ENCODE results near the gene DLL1.

DNA sequence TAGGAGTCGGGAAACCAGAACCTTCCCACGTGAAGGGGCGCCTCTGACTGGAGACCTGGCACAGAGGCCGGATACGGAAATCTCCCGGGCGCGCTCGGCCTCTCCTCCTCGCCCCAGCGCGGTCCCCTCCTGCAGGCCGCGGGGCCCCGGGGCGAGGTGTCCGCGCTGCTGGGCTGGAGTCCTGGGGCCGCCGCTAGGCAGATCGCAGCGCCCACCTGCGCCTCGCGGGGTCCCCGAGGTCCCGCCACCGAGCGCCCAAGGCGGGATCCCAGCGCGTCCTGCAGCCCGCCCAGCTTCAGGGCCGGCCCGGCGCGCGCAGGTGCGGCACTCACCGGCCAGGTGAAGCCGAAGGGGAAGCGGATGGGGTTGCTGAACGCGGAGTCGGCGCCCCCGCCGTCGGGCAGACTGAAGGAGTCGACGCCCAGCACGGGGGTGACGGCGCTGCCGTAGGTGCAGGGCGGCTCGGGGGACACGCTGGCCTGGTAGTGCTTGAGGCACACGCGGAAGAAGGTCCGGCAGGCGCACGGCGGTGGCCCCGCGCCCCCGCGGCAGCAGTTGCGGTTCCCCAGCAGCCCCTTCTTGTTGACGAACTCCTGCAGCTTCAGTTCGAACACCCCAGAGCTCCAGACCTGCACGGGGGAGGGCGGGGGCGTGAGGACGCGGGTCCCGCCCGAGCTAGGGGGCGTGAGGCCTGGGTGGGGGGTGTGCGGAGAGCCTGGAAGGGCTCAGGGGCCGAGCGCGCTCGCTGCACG, 1.5 kb downstream of the DLL1 start:
- TF ChIP-seq, protein P1, sequence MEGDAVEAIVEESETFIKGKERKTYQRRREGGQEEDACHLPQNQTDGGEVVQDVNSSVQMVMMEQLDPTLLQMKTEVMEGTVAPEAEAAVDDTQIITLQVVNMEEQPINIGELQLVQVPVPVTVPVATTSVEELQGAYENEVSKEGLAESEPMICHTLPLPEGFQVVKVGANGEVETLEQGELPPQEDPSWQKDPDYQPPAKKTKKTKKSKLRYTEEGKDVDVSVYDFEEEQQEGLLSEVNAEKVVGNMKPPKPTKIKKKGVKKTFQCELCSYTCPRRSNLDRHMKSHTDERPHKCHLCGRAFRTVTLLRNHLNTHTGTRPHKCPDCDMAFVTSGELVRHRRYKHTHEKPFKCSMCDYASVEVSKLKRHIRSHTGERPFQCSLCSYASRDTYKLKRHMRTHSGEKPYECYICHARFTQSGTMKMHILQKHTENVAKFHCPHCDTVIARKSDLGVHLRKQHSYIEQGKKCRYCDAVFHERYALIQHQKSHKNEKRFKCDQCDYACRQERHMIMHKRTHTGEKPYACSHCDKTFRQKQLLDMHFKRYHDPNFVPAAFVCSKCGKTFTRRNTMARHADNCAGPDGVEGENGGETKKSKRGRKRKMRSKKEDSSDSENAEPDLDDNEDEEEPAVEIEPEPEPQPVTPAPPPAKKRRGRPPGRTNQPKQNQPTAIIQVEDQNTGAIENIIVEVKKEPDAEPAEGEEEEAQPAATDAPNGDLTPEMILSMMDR (IDR thresholded peaks at IDR 0.05): no peak
- TF ChIP-seq POLR2A (IDR thresholded peaks at IDR 0.05): no peak

Data from uterus (tissue), 2 donors.